Activated CD4-positive, alpha-beta T cell treated with anti-CD3 and anti-CD28 coated beads for 36 hours (primary cell): Measurements from ENCODE around the gene C19orf25. TPM values are rescaled to one million over a fixed set of nuclear protein-coding genes. Genes with fewer than 3 reads are reported as not detected.
"Not testable (repeated sequence)": the region's sequence is repeated elsewhere in the genome, so short reads cannot be mapped to it uniquely, and the experiment has no call there.

Experiments used
- ATAC-seq: fragments of 200-7000 bp; cut with Tn5 transposase; one replicate; pipeline ENCODE4 v1.10.0; 2021; ENCODE audit warnings: mild to moderate bottlenecking, moderate library complexity
- CTCF ChIA-PET: fragments of 350-600 bp; sonication (Branson Sonifier 250); formaldehyde crosslinking; loops from one replicate; lab custom pipeline; 2021; ENCODE audit warnings: antibody characterized with exemption; lab: Charles Lee
- POLR2A ChIA-PET: fragments of 350-600 bp; sonication (Branson Sonifier 250); formaldehyde crosslinking; loops from one replicate; lab custom pipeline; 2021; ENCODE audit warnings: antibody characterized with exemption, inconsistent platforms; lab: Charles Lee
- DNase-seq: peaks from one replicate; pipeline ENCODE4 v3.0.0-alpha.2; 2020
- H3K27ac Mint-ChIP-seq: one replicate; pipeline ENCODE4 v1.8.0; 2021; ENCODE audit warnings: mixed read lengths
- H3K27me3 Mint-ChIP-seq: one replicate; pipeline ENCODE4 v1.8.0; 2021; ENCODE audit warnings: mixed read lengths
- H3K36me3 Mint-ChIP-seq: one replicate; pipeline ENCODE4 v1.8.0; 2021; ENCODE audit warnings: low read depth, mixed read lengths
- H3K4me1 Mint-ChIP-seq: one replicate; pipeline ENCODE4 v1.8.0; 2021; ENCODE audit warnings: mixed read lengths
- H3K4me3 Mint-ChIP-seq: one replicate; pipeline ENCODE4 v1.8.0; 2021; ENCODE audit warnings: mild to moderate bottlenecking, moderate library complexity, mixed read lengths
- H3K9me3 Mint-ChIP-seq: one replicate; pipeline ENCODE4 v1.8.0; 2021; ENCODE audit warnings: low read depth, mixed read lengths
- intact Hi-C, 2 experiments: fragments of 100-400 bp; cut with DNase I in 1 of 2; cut with micrococcal nuclease in 1 of 2; formaldehyde crosslinking; loops; one replicate each; pipeline versions ENCODE4 v1.14.2 to v1.15.1; 2022 to 2024; cut with DNase I, micrococcal nuclease
- total RNA-seq, 2 experiments: library from RNA; stranded (reverse); gene quantifications; one replicate each; pipeline ENCODE4 v1.2.3, GENCODE V29; 2021

C19orf25 gene
- total RNA-seq, 2 experiments from 2014 or later: 19.9 to 26.9 TPM

- H3K36me3 Mint-ChIP-seq: no peaks in the 10 kb centered on the region
- H3K27ac Mint-ChIP-seq: no peak overlapping the region
- ATAC-seq (peak; percentile 49), DNase-seq (peak; percentile 88)
- H3K4me3 Mint-ChIP-seq: no peak overlapping the region
- peaks cover 3% of the 10 kb centered on the region for H3K27me3 Mint-ChIP-seq
- ChIA-PET POLR2A (no interaction called here), CTCF (interaction anchor here (0.6 to 0.7 kb wide), 3 partner anchors 54 to 277 kb away, joined by 3 read pairs; no protein-coding TSS in a partner anchor)
- peaks cover 10% of the 10 kb centered on the region for H3K4me1 Mint-ChIP-seq
- H3K9me3 Mint-ChIP-seq: no peaks in the 10 kb centered on the region
- intact Hi-C loops: no loop called here
These were observed 24.3 kb upstream of the C19orf25 start for GRCh38 chr19:1503089-1503924.

GRCh38 chr19:1502433-1503088 lies 23.5 kb upstream of the C19orf25 start:
- CTCF ChIA-PET: interaction anchor here (0.6 to 0.7 kb wide), 3 partner anchors 11 to 202 kb away, joined by 3 read pairs; no protein-coding TSS in a partner anchor

GRCh38 chr19:1501200-1501595 lies 22.2 kb upstream of the C19orf25 start:
- H3K27ac Mint-ChIP-seq: no peak overlapping the region
- ChIA-PET CTCF (no interaction called here), POLR2A (no interaction called here)
- H3K4me3 Mint-ChIP-seq: no peak overlapping the region
- no peaks in the 10 kb centered on the region for H3K9me3 Mint-ChIP-seq
- H3K36me3 Mint-ChIP-seq: no peaks in the 10 kb centered on the region
- ATAC-seq: no peak
- intact Hi-C loops: no loop called here
- H3K4me1 Mint-ChIP-seq: peaks cover 4% of the 10 kb centered on the region
- peaks cover 3% of the 10 kb centered on the region for H3K27me3 Mint-ChIP-seq
- no peak for DNase-seq

More at GRCh38 chr19:1502433-1503088, 23.5 kb upstream of the C19orf25 start:
- H3K9me3 Mint-ChIP-seq: no peaks in the 10 kb centered on the region
- DNase-seq (no peak), ATAC-seq (no peak)
- H3K36me3 Mint-ChIP-seq: no peaks in the 10 kb centered on the region
- H3K27me3 Mint-ChIP-seq: peaks cover 3% of the 10 kb centered on the region
- H3K4me1 Mint-ChIP-seq: peaks cover 5% of the 10 kb centered on the region
- POLR2A ChIA-PET: no interaction called here
- no peak overlapping the region for H3K27ac Mint-ChIP-seq
- intact Hi-C loops: no loop called here
- no peak overlapping the region for H3K4me3 Mint-ChIP-seq

- H3K36me3 Mint-ChIP-seq, H3K9me3 Mint-ChIP-seq, CTCF ChIA-PET, DNase-seq, POLR2A ChIA-PET, ATAC-seq, H3K4me1 Mint-ChIP-seq, H3K4me3 Mint-ChIP-seq, intact Hi-C loops, H3K27ac Mint-ChIP-seq, H3K27me3 Mint-ChIP-seq: not testable (repeated sequence)
These were observed 20.2 kb upstream of the C19orf25 start for GRCh38 chr19:1499231-1499630.

GRCh38 chr19:1497578-1498235 lies 18.7 kb upstream of the C19orf25 start:
- Mint-ChIP-seq H3K36me3 (no peaks in the 10 kb centered on the region), H3K27ac (no peak overlapping the region), H3K4me1 (no peaks in the 10 kb centered on the region), H3K27me3 (peaks cover 2% of the 10 kb centered on the region), H3K4me3 (no peak overlapping the region), H3K9me3 (no peaks in the 10 kb centered on the region)
- DNase-seq (no peak), ATAC-seq (no peak)
- intact Hi-C loops: no loop called here
- ChIA-PET CTCF (no interaction called here), POLR2A (no interaction called here)

- ChIA-PET CTCF (no interaction called here), POLR2A (no interaction called here)
- no peak overlapping the region for H3K4me3 Mint-ChIP-seq
- DNase-seq: no peak
- intact Hi-C loops: no loop called here
- peaks cover under 1% of the 10 kb centered on the region for H3K4me1 Mint-ChIP-seq
- peaks cover under 1% of the 10 kb centered on the region for H3K27me3 Mint-ChIP-seq
- no peak for ATAC-seq
- no peaks in the 10 kb centered on the region for H3K36me3 Mint-ChIP-seq
- H3K27ac Mint-ChIP-seq: no peak overlapping the region
- H3K9me3 Mint-ChIP-seq: no peaks in the 10 kb centered on the region
These were observed 17.9 kb upstream of the C19orf25 start for GRCh38 chr19:1496714-1497577.

- Mint-ChIP-seq H3K4me3 (no peak overlapping the region), H3K36me3 (no peaks in the 10 kb centered on the region), H3K27ac (no peak overlapping the region), H3K9me3 (no peaks in the 10 kb centered on the region), H3K4me1 (peaks cover 4% of the 10 kb centered on the region), H3K27me3 (peaks cover 3% of the 10 kb centered on the region)
- ATAC-seq (no peak), DNase-seq (no peak)
- intact Hi-C loops: no loop called here
- CTCF ChIA-PET: no interaction called here
- POLR2A ChIA-PET: no interaction called here
These were observed 17.0 kb upstream of the C19orf25 start for GRCh38 chr19:1495799-1496713.

GRCh38 chr19:1495051-1495798 lies 16.2 kb upstream of the C19orf25 start:
- Mint-ChIP-seq H3K27ac (no peak overlapping the region), H3K4me1 (peaks cover 6% of the 10 kb centered on the region), H3K36me3 (no peaks in the 10 kb centered on the region), H3K9me3 (no peaks in the 10 kb centered on the region), H3K4me3 (no peak overlapping the region), H3K27me3 (peaks cover 3% of the 10 kb centered on the region)
- ChIA-PET POLR2A (no interaction called here), CTCF (no interaction called here)
- ATAC-seq: no peak
- intact Hi-C loops: no loop called here
- DNase-seq: no peak

- ChIA-PET POLR2A (no interaction called here), CTCF (no interaction called here)
- Mint-ChIP-seq H3K27me3 (peaks cover 3% of the 10 kb centered on the region), H3K9me3 (no peaks in the 10 kb centered on the region), H3K36me3 (no peaks in the 10 kb centered on the region), H3K27ac (no peak overlapping the region), H3K4me1 (peaks cover 9% of the 10 kb centered on the region), H3K4me3 (no peak overlapping the region)
- intact Hi-C loops: no loop called here
- ATAC-seq: no peak
- no peak for DNase-seq
These were observed 15.2 kb upstream of the C19orf25 start for GRCh38 chr19:1494115-1494815.
